WTC11 (cell line): Measurements from ENCODE around the gene OPCML. TPM values are rescaled to one million over a fixed set of nuclear protein-coding genes. Genes with fewer than 3 reads are reported as not detected.

Experiments used
- ATAC-seq: fragments of 200-7000 bp; cut with Tn5 transposase; 2 replicates; pipeline ENCODE4 v1.10.0; 2021; ENCODE audit warnings: mild to moderate bottlenecking, moderate library complexity
- CTCF ChIA-PET: fragments of 300-600 bp; sonication (Branson Sonifier 250); formaldehyde crosslinking; loops from one replicate; lab custom pipeline; 2021; ENCODE audit warnings: antibody characterized with exemption; lab: Charles Lee
- POLR2A ChIA-PET: fragments of 350-600 bp; sonication (Branson Sonifier 250); formaldehyde crosslinking; loops from one replicate; lab custom pipeline; 2021; ENCODE audit warnings: antibody characterized with exemption; lab: Charles Lee
- DNase-seq: peaks from one replicate; pipeline ENCODE4 v3.0.0; 2021; ENCODE audit warnings: low spot score
- H3K27ac Mint-ChIP-seq: 2 replicates; pipeline ENCODE4 v1.8.0; 2021; ENCODE audit warnings: mixed read lengths
- H3K27me3 Mint-ChIP-seq: 2 replicates; pipeline ENCODE4 v1.8.0; 2021; ENCODE audit warnings: low read depth, mild to moderate bottlenecking, moderate library complexity, mixed read lengths
- H3K36me3 Mint-ChIP-seq: 2 replicates; pipeline ENCODE4 v1.8.0; 2021; ENCODE audit warnings: mixed read lengths
- H3K4me1 Mint-ChIP-seq: 2 replicates; pipeline ENCODE4 v1.8.0; 2022; ENCODE audit warnings: mixed read lengths
- H3K4me3 Mint-ChIP-seq: 2 replicates; pipeline ENCODE4 v1.8.0; 2021; ENCODE audit warnings: mild to moderate bottlenecking, moderate library complexity, mixed read lengths
- H3K9me3 Mint-ChIP-seq: 2 replicates; pipeline ENCODE4 v1.8.0; 2021; ENCODE audit warnings: mixed read lengths
- ATF1 ChIP-seq: sonication (generic); formaldehyde crosslinking; IDR thresholded peaks from 2 replicates; pipeline ENCODE4 v1.8.1; 2023; ENCODE audit warnings: mild to moderate bottlenecking, moderate library complexity, missing genetic modification reagents
- ATF2 ChIP-seq: sonication (generic); formaldehyde crosslinking; IDR thresholded peaks from 2 replicates; pipeline ENCODE4 v1.8.1; 2022; ENCODE audit warnings: low read depth, missing genetic modification reagents, borderline replicate concordance
- ATF3 ChIP-seq: sonication (generic); formaldehyde crosslinking; conservative IDR thresholded peaks from 2 replicates; pipeline ENCODE4 v1.8.1; 2022; ENCODE audit warnings: mild to moderate bottlenecking, missing genetic modification reagents
- CDX4 ChIP-seq: fragments of 250-450 bp; sonication (Bioruptor Pico); IDR thresholded peaks from 2 replicates; pipeline ENCODE4 v1.9.0; 2021; ENCODE audit warnings: moderate library complexity, mild to moderate bottlenecking, inconsistent platforms, borderline replicate concordance
- E2F1 ChIP-seq: sonication (generic); formaldehyde crosslinking; IDR thresholded peaks from 2 replicates; pipeline ENCODE4 v1.8.0; 2022; ENCODE audit warnings: mild to moderate bottlenecking, missing genetic modification reagents
- E2F5 ChIP-seq: sonication (generic); formaldehyde crosslinking; IDR thresholded peaks from 2 replicates; pipeline ENCODE4 v1.8.1; 2022; ENCODE audit warnings: mild to moderate bottlenecking, moderate library complexity, missing genetic modification reagents
- FOXK1 ChIP-seq: sonication (generic); formaldehyde crosslinking; IDR thresholded peaks from 2 replicates; pipeline ENCODE4 v1.8.0; 2022; ENCODE audit warnings: mild to moderate bottlenecking, moderate library complexity, missing genetic modification reagents
- IRF2 ChIP-seq: sonication (generic); formaldehyde crosslinking; IDR thresholded peaks from 2 replicates; pipeline ENCODE4 v1.8.0; 2022; ENCODE audit warnings: low read depth, missing genetic modification reagents, borderline replicate concordance
- KAT7 ChIP-seq: sonication (generic); formaldehyde crosslinking; IDR thresholded peaks from 2 replicates; pipeline ENCODE4 v1.8.1; 2023; ENCODE audit warnings: missing genetic modification reagents, mild to moderate bottlenecking, borderline replicate concordance
- MLX ChIP-seq: sonication (generic); formaldehyde crosslinking; IDR thresholded peaks from 2 replicates; pipeline ENCODE4 v1.8.1; 2023; ENCODE audit warnings: mild to moderate bottlenecking, missing genetic modification reagents, moderate library complexity
- MXD4 ChIP-seq: fragments of 250-450 bp; sonication (Bioruptor Pico); IDR thresholded peaks from 2 replicates; pipeline ENCODE4 v1.8.0; 2021; ENCODE audit warnings: mild to moderate bottlenecking, moderate library complexity, borderline replicate concordance
- MYBL2 ChIP-seq: sonication (generic); formaldehyde crosslinking; IDR thresholded peaks from 2 replicates; pipeline ENCODE4 v1.8.1; 2023; ENCODE audit warnings: mild to moderate bottlenecking, moderate library complexity, missing genetic modification reagents
- NR2C2 ChIP-seq: sonication (generic); formaldehyde crosslinking; IDR thresholded peaks from 2 replicates; pipeline ENCODE4 v1.8.0; 2022; ENCODE audit warnings: mild to moderate bottlenecking, missing genetic modification reagents
- OVOL2 ChIP-seq: fragments of 250-450 bp; sonication (Bioruptor Pico); IDR thresholded peaks from 2 replicates; pipeline ENCODE4 v1.9.0; 2021; ENCODE audit warnings: mild to moderate bottlenecking, borderline replicate concordance
- SMAD4 ChIP-seq: sonication (generic); formaldehyde crosslinking; IDR thresholded peaks from 2 replicates; pipeline ENCODE4 v1.8.0; 2022; ENCODE audit warnings: mild to moderate bottlenecking, missing genetic modification reagents
- SOX15 ChIP-seq: fragments of 250-450 bp; sonication (Bioruptor Pico); IDR thresholded peaks from 2 replicates; pipeline ENCODE4 v1.9.0; 2021; ENCODE audit warnings: mild to moderate bottlenecking
- STAT6 ChIP-seq: sonication (generic); formaldehyde crosslinking; conservative IDR thresholded peaks from 2 replicates; pipeline ENCODE4 v1.8.1; 2023; ENCODE audit warnings: mild to moderate bottlenecking, low read depth, missing genetic modification reagents, moderate library complexity
- ZNF121 ChIP-seq: sonication (generic); formaldehyde crosslinking; IDR thresholded peaks from 2 replicates; pipeline ENCODE4 v1.8.0; 2023; ENCODE audit warnings: missing genetic modification reagents
- ZNF232 ChIP-seq: sonication (generic); formaldehyde crosslinking; IDR thresholded peaks from 2 replicates; pipeline ENCODE4 v1.8.0; 2022; ENCODE audit warnings: mild to moderate bottlenecking, missing genetic modification reagents
- ZNF281 ChIP-seq: sonication (generic); formaldehyde crosslinking; IDR thresholded peaks from 2 replicates; pipeline ENCODE4 v1.8.0; 2023; ENCODE audit warnings: mild to moderate bottlenecking, missing genetic modification reagents
- ZNF317 ChIP-seq: sonication (generic); formaldehyde crosslinking; IDR thresholded peaks from 2 replicates; pipeline ENCODE4 v1.8.1; 2023; ENCODE audit warnings: low read depth, mild to moderate bottlenecking, moderate library complexity, missing genetic modification reagents, borderline replicate concordance
- ZNF423 ChIP-seq: fragments of 250-450 bp; sonication (Bioruptor Pico); IDR thresholded peaks from 2 replicates; pipeline ENCODE4 v2.1.2; 2022; ENCODE audit warnings: mild to moderate bottlenecking, moderate library complexity
- ZSCAN18 ChIP-seq: fragments of 250-450 bp; sonication (Bioruptor Pico); IDR thresholded peaks from 2 replicates; pipeline ENCODE4 v2.1.2; 2022; ENCODE audit warnings: mild to moderate bottlenecking, moderate library complexity
- total RNA-seq: library from RNA; stranded (reverse); gene quantifications from 3 replicates; pipeline ENCODE4 v1.2.3, GENCODE V29; 2021

Gene OPCML
- total RNA-seq, 1 experiment from 2014 or later = 1.5 TPM

GRCh38 chr11:132464003-132464342 lies 1068.3 kb downstream of the OPCML start (continued):
- TF ChIP-seq ATF2 (CRISPR knock-in tag) = no peak
- no peak for TF ChIP-seq STAT6 (CRISPR knock-in tag)
- no peak for TF ChIP-seq ZNF232
- TF ChIP-seq ATF3 = no peak
- TF ChIP-seq KAT7 (CRISPR knock-in tag) = no peak
- no peak for TF ChIP-seq MLX (CRISPR knock-in tag)
- TF ChIP-seq CDX4 (CRISPR knock-in tag) = no peak
- TF ChIP-seq MYBL2 (CRISPR knock-in tag) = no peak
- TF ChIP-seq ZNF121 (CRISPR knock-in tag) = no peak
- no peak for TF ChIP-seq OVOL2 (CRISPR knock-in tag)

GRCh38 chr11:132463295-132464002 lies 1068.9 kb downstream of the OPCML start:
- Mint-ChIP-seq H3K4me3 (no peak overlapping the region), H3K27ac (no peak overlapping the region), H3K9me3 (peaks cover 13% of the 10 kb centered on the region)
- TF ChIP-seq SOX15 (CRISPR knock-in tag) (no peak), ZNF423 (CRISPR knock-in tag) (no peak), ZSCAN18 (CRISPR knock-in tag) (no peak), MXD4 (CRISPR knock-in tag) (no peak), E2F5 (no peak), ZNF281 (no peak), ATF1 (CRISPR knock-in tag) (no peak), ZNF317 (CRISPR knock-in tag) (no peak), IRF2 (CRISPR knock-in tag) (no peak), NR2C2 (CRISPR knock-in tag) (no peak), FOXK1 (CRISPR knock-in tag) (no peak), E2F1 (no peak), SMAD4 (CRISPR knock-in tag) (no peak), MYBL2 (CRISPR knock-in tag) (no peak)
- TF ChIP-seq, all 79 proteins: peak for 0
- CTCF ChIA-PET = no interaction called here
- Mint-ChIP-seq H3K36me3 (no peaks in the 10 kb centered on the region), H3K27me3 (no peaks in the 10 kb centered on the region), H3K4me1 (no peaks in the 10 kb centered on the region)
- POLR2A ChIA-PET = no interaction called here
- DNase-seq = no peak
- ATAC-seq = no peak
